Gastroesophageal sphincter (tissue), 3 donors: ENCODE results near the gene CSMD2.

ENCODE experiments used
- EP300 ChIP-seq: sonication (generic); formaldehyde crosslinking; IDR thresholded peaks from one replicate; pipeline ENCODE4 v1.6.1; 2017; ENCODE audit warnings: antibody characterized with exemption, mild to moderate bottlenecking
- POLR2A ChIP-seq, 2 donors: fragments of 450-650 bp; IDR thresholded peaks; one replicate each; pipeline ENCODE4 v1.6.1; 2017; ENCODE audit warnings: antibody characterized with exemption in 2 of 2, mild to moderate bottlenecking in 2 of 2, moderate library complexity in 1 of 2
- POLR2AphosphoS5 ChIP-seq: sonication (generic); formaldehyde crosslinking; IDR thresholded peaks from one replicate; pipeline ENCODE4 v1.6.1; 2017; ENCODE audit warnings: antibody characterized with exemption
- TF ChIP-seq, protein P1 (sequence below), 4 experiments: fragments of 200-600 bp in 2 of 4; fragments of 450-650 bp in 2 of 4; sonication (generic) in 1 of 4; IDR thresholded peaks; one replicate each; pipeline ENCODE4 v1.5.1; 2017 to 2019; ENCODE audit warnings: antibody characterized with exemption in 4 of 4, mild to moderate bottlenecking in 2 of 4, moderate library complexity in 2 of 4

DNA sequence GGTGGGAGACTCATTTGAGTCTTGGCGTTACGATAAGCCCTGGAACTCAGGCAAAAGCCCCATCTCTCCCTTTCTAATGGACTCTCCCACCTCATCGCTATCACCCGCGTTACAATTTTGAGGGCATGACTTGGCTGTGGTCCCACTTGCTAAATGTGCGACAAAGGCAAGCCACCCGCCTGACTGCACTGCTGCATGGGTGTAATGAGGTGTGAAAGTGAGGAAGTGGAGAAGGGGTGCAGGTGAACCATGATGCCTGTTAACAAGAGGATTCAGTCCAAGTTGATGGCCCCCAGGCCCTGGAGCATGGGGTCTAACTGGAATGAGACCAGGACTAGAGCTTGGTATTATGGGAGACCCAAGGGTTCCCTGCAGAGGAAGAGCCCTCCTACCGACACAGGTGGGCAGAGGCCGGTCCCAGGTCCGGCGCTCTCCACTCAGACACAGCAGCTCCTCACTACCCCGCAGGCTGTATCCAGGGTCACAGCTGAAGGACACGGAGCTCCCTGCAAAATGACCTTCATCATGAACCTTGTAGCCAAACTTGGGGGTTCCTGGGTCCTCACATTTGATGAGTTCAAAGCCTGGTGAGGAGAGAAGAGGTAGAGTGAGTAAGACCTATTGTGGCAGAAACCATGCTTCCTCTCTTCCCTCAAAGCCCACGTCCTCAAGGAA, 466.5 kb downstream of the CSMD2 start:
- TF ChIP-seq, protein P1, sequence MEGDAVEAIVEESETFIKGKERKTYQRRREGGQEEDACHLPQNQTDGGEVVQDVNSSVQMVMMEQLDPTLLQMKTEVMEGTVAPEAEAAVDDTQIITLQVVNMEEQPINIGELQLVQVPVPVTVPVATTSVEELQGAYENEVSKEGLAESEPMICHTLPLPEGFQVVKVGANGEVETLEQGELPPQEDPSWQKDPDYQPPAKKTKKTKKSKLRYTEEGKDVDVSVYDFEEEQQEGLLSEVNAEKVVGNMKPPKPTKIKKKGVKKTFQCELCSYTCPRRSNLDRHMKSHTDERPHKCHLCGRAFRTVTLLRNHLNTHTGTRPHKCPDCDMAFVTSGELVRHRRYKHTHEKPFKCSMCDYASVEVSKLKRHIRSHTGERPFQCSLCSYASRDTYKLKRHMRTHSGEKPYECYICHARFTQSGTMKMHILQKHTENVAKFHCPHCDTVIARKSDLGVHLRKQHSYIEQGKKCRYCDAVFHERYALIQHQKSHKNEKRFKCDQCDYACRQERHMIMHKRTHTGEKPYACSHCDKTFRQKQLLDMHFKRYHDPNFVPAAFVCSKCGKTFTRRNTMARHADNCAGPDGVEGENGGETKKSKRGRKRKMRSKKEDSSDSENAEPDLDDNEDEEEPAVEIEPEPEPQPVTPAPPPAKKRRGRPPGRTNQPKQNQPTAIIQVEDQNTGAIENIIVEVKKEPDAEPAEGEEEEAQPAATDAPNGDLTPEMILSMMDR (IDR thresholded peaks at IDR 0.05), result no peak
- TF ChIP-seq POLR2A (IDR thresholded peaks at IDR 0.05), result no peak
- TF ChIP-seq POLR2AphosphoS5, result no peak
- no peak for TF ChIP-seq EP300
